Measurements from ENCODE around the gene GZMA. TPM values are rescaled to one million over a fixed set of nuclear protein-coding genes. Genes with fewer than 3 reads are reported as not detected.
"Not testable (repeated sequence)": the region's sequence is repeated elsewhere in the genome, so short reads cannot be mapped to it uniquely, and the experiment has no call there.

GZMA gene
- total and polyA plus RNA-seq, 3 experiments from 2014 or later, result 13.3 to 1,138 (median 15.1) TPM

DNA sequence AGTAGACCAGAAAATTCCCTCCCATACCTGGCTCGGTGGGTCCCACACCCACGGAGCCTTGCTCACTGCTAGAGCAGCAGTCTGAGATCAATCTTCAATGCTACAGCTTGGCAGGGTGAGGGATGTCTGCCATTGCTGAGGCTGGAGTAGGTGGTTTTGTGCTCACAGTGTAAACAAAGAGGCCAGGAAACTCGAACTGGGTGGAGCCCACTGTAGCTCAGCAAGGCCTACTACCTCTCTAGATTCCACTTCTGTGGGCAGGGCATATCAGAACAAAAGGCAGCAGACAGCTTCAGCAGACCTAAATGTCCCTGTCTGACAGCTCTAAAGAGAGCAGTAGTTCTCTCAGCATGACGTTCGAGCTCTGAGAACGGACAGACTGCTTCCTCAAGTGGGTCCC lies 5.6 kb upstream of the GZMA start:
- peaks cover 7 to 57% (median 13%) of the 10 kb centered on the region in 3 donors for H3K36me3 Mint-ChIP-seq
- ChIA-PET POLR2A (interaction anchor here (0.9 to 1.6 kb wide), 6 partner anchors 12 to 75 kb away, joined by 3 to 6 read pairs (median 4); no protein-coding TSS in a partner anchor), CTCF (interaction anchor here (0.8 to 2.6 kb wide), 6 partner anchors 10 to 153 kb away, joined by 3 to 12 read pairs (median 6); partner anchors contain the start of gene GZMK)
- Histone ChIP-seq H3K9me3 (ENCODE audit: low read length) (no peaks in the 10 kb centered on the region), H3K27ac (ENCODE audit: low read depth, low read length) (peak overlapping the region; percentile 8), H3K36me3 (ENCODE audit: insufficient read depth, low read length) (no peaks in the 10 kb centered on the region), H3K27me3 (ENCODE audit: insufficient read depth, low read length, poor library complexity, severe bottlenecking) (no peaks in the 10 kb centered on the region), H3K4me3 (ENCODE audit: low read length) (peak overlapping the region; percentile 9), H3K4me1 (ENCODE audit: insufficient read depth, low read length) (peaks cover 57% of the 10 kb centered on the region)
- H3K9me3 Mint-ChIP-seq, result peaks cover 5 to 52% (median 33%) of the 10 kb centered on the region in 5 donors
- peak overlapping the region; percentile 84 to 97 (median 89) for H3K27ac Mint-ChIP-seq
- DNase-seq, result peak; percentile 13 to 75 (median 56)
- H3K4me1 Mint-ChIP-seq, result peaks cover 83 to 92% (median 89%) of the 10 kb centered on the region in 3 donors
- H3K4me3 Mint-ChIP-seq, result peak overlapping the region; percentile 61 to 87 (median 70)
- H3K27me3 Mint-ChIP-seq, result no peaks in the 10 kb centered on the region

DNA sequence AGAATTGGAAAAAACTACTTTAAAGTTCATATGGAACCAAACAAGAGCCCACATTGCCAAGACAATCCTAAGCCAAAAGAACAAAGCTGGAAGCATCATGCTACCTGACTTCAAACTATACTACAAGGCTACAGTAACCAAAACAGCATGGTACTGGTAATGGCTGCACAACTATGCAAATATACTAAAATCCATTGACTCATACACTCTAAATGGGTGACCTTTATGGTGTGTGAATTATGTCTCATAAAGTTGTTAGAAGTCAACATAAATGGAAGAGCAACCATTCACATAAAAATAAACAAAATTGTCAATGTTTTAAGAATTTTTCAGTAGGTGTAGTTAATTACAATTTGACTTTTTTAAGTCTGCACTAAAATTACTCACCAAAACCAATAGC lies 1.3 kb upstream of the GZMA start:
- H3K27ac Mint-ChIP-seq, result peak overlapping the region in 7 of 8 donors; percentile 26 to 99 (median 65)
- not testable (repeated sequence) for H3K27me3 ChIP-seq (ENCODE audit: insufficient read depth, low read length, poor library complexity, severe bottlenecking); H3K36me3 ChIP-seq (ENCODE audit: insufficient read depth, low read length); H3K27ac ChIP-seq (ENCODE audit: low read depth, low read length); H3K27me3 Mint-ChIP-seq; H3K4me3 ChIP-seq (ENCODE audit: low read length); H3K9me3 ChIP-seq (ENCODE audit: low read length); DNase-seq
- CTCF ChIA-PET, result interaction anchor here (1.0 to 5.1 kb wide), 3 partner anchors 26 to 156 kb away, joined by 3 to 31 read pairs (median 4); no protein-coding TSS in a partner anchor
- peaks cover 66% of the 10 kb centered on the region for H3K4me1 ChIP-seq (ENCODE audit: insufficient read depth, low read length)
- H3K4me3 Mint-ChIP-seq, result peak overlapping the region; percentile 80 to 98 (median 93)
- peaks cover 12 to 53% (median 14%) of the 10 kb centered on the region in 3 donors for H3K36me3 Mint-ChIP-seq
- POLR2A ChIA-PET, result interaction anchor here (0.6 to 1.4 kb wide), 3 partner anchors 38 to 64 kb away, joined by 3 read pairs; no protein-coding TSS in a partner anchor
- peaks cover 74 to 88% (median 87%) of the 10 kb centered on the region in 3 donors for H3K4me1 Mint-ChIP-seq
- H3K9me3 Mint-ChIP-seq, result peaks cover 5 to 40% (median 31%) of the 10 kb centered on the region in 5 donors

DNA sequence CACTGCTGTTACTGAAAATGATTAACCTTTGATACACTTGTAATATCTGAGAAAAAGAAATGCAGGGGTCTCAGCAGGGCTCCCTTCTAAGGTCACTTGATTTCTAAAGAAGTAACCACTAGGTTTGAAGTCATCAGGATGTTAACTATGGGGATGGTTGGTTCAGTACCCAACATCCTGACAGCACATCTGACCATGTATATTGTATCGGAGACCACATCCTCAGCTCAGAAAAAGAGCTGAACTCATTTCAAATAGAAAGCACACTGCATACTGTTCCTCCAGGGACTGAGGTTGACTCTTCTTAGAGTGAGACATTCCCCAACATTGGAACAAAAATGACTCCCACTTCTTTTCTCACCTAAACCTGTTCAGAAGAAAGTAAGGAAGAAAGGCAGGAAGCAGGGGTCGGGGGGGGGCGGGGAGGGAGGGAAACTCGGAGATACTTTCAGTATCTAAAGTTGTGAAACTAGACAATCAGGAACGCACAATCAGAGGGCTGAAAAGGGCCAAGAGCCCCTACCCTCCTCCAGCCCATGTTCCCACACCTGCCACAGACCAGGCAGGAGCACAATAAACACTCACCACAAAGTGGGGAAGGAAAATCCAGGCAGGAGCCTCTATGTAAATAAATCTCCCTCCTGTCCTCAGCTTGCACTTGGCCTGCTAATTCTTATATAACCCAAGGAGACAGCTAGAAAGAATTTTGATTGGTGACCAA lies 730 bp upstream of the GZMA start:
- Mint-ChIP-seq H3K9me3 (peaks cover 5 to 36% (median 28%) of the 10 kb centered on the region in 5 donors), H3K36me3 (peaks cover 15 to 53% (median 18%) of the 10 kb centered on the region in 3 donors), H3K4me3 (peak overlapping the region; percentile 80 to 98 (median 93)), H3K27me3 (no peaks in the 10 kb centered on the region), H3K27ac (peak overlapping the region; percentile 57 to 99 (median 88)), H3K4me1 (peaks cover 73 to 88% (median 86%) of the 10 kb centered on the region in 3 donors)
- Histone ChIP-seq H3K9me3 (ENCODE audit: low read length) (no peaks in the 10 kb centered on the region), H3K27me3 (ENCODE audit: insufficient read depth, low read length, poor library complexity, severe bottlenecking) (no peaks in the 10 kb centered on the region), H3K4me1 (ENCODE audit: insufficient read depth, low read length) (peaks cover 64% of the 10 kb centered on the region), H3K4me3 (ENCODE audit: low read length) (peak overlapping the region; percentile 54), H3K36me3 (ENCODE audit: insufficient read depth, low read length) (peaks cover 4% of the 10 kb centered on the region), H3K27ac (ENCODE audit: low read depth, low read length) (no peak overlapping the region)
- peak in 2 of 5 donors; percentile 45 to 54 for DNase-seq
- CTCF ChIA-PET, result interaction anchor here (1.0 to 5.1 kb wide), 7 partner anchors 8 to 157 kb away, joined by 3 to 31 read pairs (median 3); no protein-coding TSS in a partner anchor
- POLR2A ChIA-PET, result interaction anchor here (0.6 to 1.4 kb wide), 3 partner anchors 38 to 65 kb away, joined by 3 read pairs; no protein-coding TSS in a partner anchor

DNA sequence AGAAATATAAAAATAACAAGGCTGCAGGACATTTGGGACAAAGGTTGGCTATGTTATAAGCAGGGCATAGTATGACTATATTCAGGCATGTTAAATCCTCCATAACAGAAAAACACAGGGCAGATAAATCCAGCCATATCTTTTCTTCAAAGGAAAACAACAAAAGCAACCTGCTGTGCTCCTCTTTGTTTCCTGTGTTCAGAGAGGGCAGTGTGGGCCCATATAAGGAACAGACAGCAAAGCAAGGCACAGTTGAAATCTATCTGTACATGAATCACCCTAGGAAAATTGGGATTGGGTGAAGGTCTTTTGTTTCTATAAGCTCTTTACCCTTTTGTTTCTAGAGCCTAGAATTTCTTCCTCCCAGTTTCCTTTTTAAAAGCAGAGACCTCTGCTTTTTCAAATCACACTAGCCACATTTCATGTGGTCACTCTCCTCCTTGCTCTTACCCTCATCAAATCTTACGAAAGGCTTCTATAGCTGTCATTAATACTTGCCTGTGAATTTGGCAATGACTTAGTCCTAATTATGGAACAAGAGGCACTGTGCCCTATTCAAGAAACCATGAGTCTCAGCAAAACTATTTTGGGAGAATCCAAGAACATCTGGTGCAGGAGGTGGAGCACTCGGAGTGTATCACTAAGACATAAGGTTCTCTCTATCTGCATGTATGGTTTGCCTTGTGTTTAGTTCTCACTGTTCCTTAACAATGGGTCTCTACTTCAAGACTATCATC lies 1.8 kb downstream of the GZMA start:
- POLR2A ChIA-PET, result interaction anchor here (0.7 to 1.6 kb wide), 5 partner anchors 8 to 160 kb away, joined by 3 to 7 read pairs (median 5); no protein-coding TSS in a partner anchor
- peak overlapping the region; percentile 89 to 98 (median 93) for H3K4me3 Mint-ChIP-seq
- peak overlapping the region; percentile 76 to 95 (median 86) for H3K27ac Mint-ChIP-seq
- Histone ChIP-seq H3K27ac (ENCODE audit: low read depth, low read length) (peak overlapping the region; percentile 20), H3K4me1 (ENCODE audit: insufficient read depth, low read length) (peaks cover 53% of the 10 kb centered on the region), H3K9me3 (ENCODE audit: low read length) (no peaks in the 10 kb centered on the region), H3K27me3 (ENCODE audit: insufficient read depth, low read length, poor library complexity, severe bottlenecking) (no peaks in the 10 kb centered on the region), H3K4me3 (ENCODE audit: low read length) (peak overlapping the region; percentile 54), H3K36me3 (ENCODE audit: insufficient read depth, low read length) (peaks cover 19% of the 10 kb centered on the region)
- CTCF ChIA-PET, result interaction anchor here (1.0 to 5.1 kb wide), 10 partner anchors 9 to 159 kb away, joined by 3 to 31 read pairs (median 4); partner anchors contain the start of gene GZMK
- peak in 2 of 5 donors; percentile 9 to 17 for DNase-seq
- H3K9me3 Mint-ChIP-seq, result peaks cover 4 to 13% (median 8%) of the 10 kb centered on the region in 5 donors
- H3K36me3 Mint-ChIP-seq, result peaks cover 27 to 42% (median 38%) of the 10 kb centered on the region in 3 donors
- no peaks in the 10 kb centered on the region for H3K27me3 Mint-ChIP-seq
- peaks cover 72 to 86% (median 86%) of the 10 kb centered on the region in 3 donors for H3K4me1 Mint-ChIP-seq

DNA sequence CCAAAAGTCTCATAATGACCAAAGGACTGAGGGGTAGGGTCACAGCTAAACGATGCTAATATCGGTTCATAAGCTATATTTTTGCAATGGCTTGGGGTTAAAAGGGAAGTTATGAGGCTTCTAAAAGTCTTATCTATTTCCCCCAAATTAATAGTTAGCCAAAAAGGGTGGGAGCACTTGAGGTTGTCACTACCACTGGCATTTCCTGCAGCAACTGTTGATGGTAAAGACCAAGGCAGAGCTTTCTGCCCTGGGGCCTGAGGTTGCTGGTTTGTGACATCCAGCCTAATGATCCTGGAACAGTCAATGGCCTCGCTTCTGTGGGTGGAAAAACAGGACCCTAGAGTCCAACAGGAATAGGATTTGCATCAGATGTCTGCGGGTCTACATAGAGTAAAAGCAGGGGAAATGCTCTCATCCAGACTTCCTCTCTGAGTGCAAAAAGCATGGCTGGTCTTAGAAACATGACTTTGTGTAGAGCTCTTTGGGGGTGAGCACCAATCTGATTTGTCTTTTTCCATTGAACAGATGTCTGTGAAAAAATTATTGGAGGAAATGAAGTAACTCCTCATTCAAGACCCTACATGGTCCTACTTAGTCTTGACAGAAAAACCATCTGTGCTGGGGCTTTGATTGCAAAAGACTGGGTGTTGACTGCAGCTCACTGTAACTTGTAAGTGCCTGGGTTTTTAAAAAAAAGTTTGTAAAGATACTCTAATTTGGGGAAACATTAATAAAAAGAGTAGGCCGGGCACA lies 2.7 kb downstream of the GZMA start:
- peak overlapping the region; percentile 54 for H3K4me3 ChIP-seq (ENCODE audit: low read length)
- Mint-ChIP-seq H3K36me3 (peaks cover 27 to 42% (median 37%) of the 10 kb centered on the region in 3 donors), H3K27me3 (no peaks in the 10 kb centered on the region), H3K4me3 (peak overlapping the region; percentile 89 to 98 (median 93)), H3K27ac (peak overlapping the region; percentile 33 to 95 (median 86)), H3K9me3 (peaks cover 0 to 5% (median 5%) of the 10 kb centered on the region in 5 donors), H3K4me1 (peaks cover 72 to 88% (median 79%) of the 10 kb centered on the region in 3 donors)
- no peak for DNase-seq
- H3K9me3 ChIP-seq (ENCODE audit: low read length), result no peaks in the 10 kb centered on the region
- peaks cover 21% of the 10 kb centered on the region for H3K36me3 ChIP-seq (ENCODE audit: insufficient read depth, low read length)
- ChIA-PET CTCF (interaction anchor here (1.0 to 5.1 kb wide), 9 partner anchors 9 to 160 kb away, joined by 3 to 31 read pairs (median 4); partner anchors contain the start of gene GZMK), POLR2A (interaction anchor here (0.7 to 1.6 kb wide), 4 partner anchors 8 to 161 kb away, joined by 3 to 7 read pairs (median 4); no protein-coding TSS in a partner anchor)
- no peaks in the 10 kb centered on the region for H3K27me3 ChIP-seq (ENCODE audit: insufficient read depth, low read length, poor library complexity, severe bottlenecking)
- H3K4me1 ChIP-seq (ENCODE audit: insufficient read depth, low read length), result peaks cover 53% of the 10 kb centered on the region
- H3K27ac ChIP-seq (ENCODE audit: low read depth, low read length), result peak overlapping the region; percentile 20

DNA sequence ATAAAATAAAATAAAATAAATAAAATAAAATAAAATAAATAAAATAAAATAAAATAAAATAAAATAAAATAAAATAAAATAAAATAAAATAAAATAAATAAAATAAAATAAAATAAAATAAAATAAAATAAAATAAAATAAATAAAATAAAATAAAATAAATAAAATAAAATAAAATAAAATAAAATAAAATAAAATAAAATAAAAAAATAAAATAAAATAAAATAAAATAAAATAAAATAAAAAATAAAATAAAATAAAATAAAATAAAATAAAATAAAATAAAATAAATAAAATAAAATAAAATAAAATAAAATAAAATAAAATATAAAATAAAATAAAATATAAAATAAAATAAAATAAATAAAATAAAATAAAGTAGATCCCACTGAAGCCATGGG lies 3.5 kb downstream of the GZMA start:
- Mint-ChIP-seq H3K4me1 (peaks cover 64 to 85% (median 70%) of the 10 kb centered on the region in 3 donors), H3K36me3 (peaks cover 35 to 49% (median 41%) of the 10 kb centered on the region in 3 donors), H3K4me3 (peak overlapping the region in 5 of 7 donors; percentile 21 to 83 (median 73))
- H3K27me3 ChIP-seq (ENCODE audit: insufficient read depth, low read length, poor library complexity, severe bottlenecking); H3K27me3 Mint-ChIP-seq; H3K27ac ChIP-seq (ENCODE audit: low read depth, low read length); H3K9me3 Mint-ChIP-seq; DNase-seq; H3K27ac Mint-ChIP-seq; H3K9me3 ChIP-seq (ENCODE audit: low read length); H3K4me3 ChIP-seq (ENCODE audit: low read length): not testable (repeated sequence)
- H3K36me3 ChIP-seq (ENCODE audit: insufficient read depth, low read length), result peaks cover 23% of the 10 kb centered on the region
- peaks cover 50% of the 10 kb centered on the region for H3K4me1 ChIP-seq (ENCODE audit: insufficient read depth, low read length)
- POLR2A ChIA-PET, result interaction anchor here (1.6 kb wide), 1 partner anchor 10 kb away, joined by 6 read pairs; no protein-coding TSS in a partner anchor
- CTCF ChIA-PET, result interaction anchor here (1.8 kb wide), 1 partner anchor 10 kb away, joined by 7 read pairs; no protein-coding TSS in a partner anchor
